ENCODE data around the gene RNF11. TPM values are rescaled to one million over a fixed set of nuclear protein-coding genes. Genes with fewer than 3 reads are reported as not detected.
"Not testable (repeated sequence)": the region's sequence is repeated elsewhere in the genome, so short reads cannot be mapped to it uniquely, and the experiment has no call there.

The RNF11 gene
- total RNA-seq, 4 donors from 2014 or later = 70.6 to 110 (median 82.8) TPM

- WGBS, 2 donors = 85 to 90% methylated on average over 5 of the region's 5 CpGs
- Histone ChIP-seq H3K27me3 (no peaks in the 10 kb centered on the region), H3K27ac (peak overlapping the region in 1 of 4 donors; percentile 26), H3K36me3 (no peaks in the 10 kb centered on the region), H3K4me3 (no peak overlapping the region), H3K9me3 (no peaks in the 10 kb centered on the region), H3K4me1 (peaks cover 5 to 49% (median 9%) of the 10 kb centered on the region in 3 donors)
- no peak for TF ChIP-seq CTCF (IDR thresholded peaks at IDR 0.05)
- TF ChIP-seq POLR2A (IDR thresholded peaks at IDR 0.05) = no peak
- DNase-seq = no peak
- intact Hi-C loops (cut with DNase I) = no loop called here
Observed at GRCh38 chr1:51230501-51231078, 5.5 kb upstream of the RNF11 start.

DNA sequence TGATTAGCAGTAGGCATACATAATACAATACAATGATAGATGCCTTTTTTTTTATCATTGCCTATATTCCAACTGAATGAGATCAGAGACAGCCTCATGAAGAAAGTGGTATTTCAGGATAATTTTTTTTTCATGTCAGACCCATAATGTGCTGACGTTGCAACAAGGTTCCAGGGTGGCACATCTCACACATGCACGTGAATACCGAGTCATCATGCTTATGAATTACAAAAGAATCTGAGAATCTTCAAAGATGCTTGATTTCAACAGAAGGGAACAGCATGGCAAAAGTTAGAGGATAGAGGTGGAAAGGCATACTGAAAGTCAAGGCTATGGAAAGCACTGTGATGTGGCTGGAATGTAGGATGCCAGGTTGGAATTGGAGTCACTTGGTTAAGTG lies 5.0 kb upstream of the RNF11 start:
- TF ChIP-seq CTCF (IDR thresholded peaks at IDR 0.05) (no peak), POLR2A (IDR thresholded peaks at IDR 0.05) (no peak)
- WGBS, 2 donors = 44 to 68% methylated on average over 3 of the region's 3 CpGs
- DNase-seq = no peak
- Histone ChIP-seq H3K4me1 (peaks cover 5 to 51% (median 9%) of the 10 kb centered on the region in 3 donors), H3K36me3 (no peaks in the 10 kb centered on the region), H3K4me3 (no peak overlapping the region), H3K27me3 (no peaks in the 10 kb centered on the region), H3K27ac (no peak overlapping the region), H3K9me3 (no peaks in the 10 kb centered on the region)
- intact Hi-C loops (cut with DNase I) = no loop called here

GRCh38 chr1:51231896-51232295 lies 4.2 kb upstream of the RNF11 start:
- Histone ChIP-seq H3K9me3 (no peaks in the 10 kb centered on the region), H3K27ac (no peak overlapping the region), H3K27me3 (no peaks in the 10 kb centered on the region), H3K4me1 (peaks cover 5 to 51% (median 9%) of the 10 kb centered on the region in 3 donors), H3K36me3 (no peaks in the 10 kb centered on the region), H3K4me3 (no peak overlapping the region)
- intact Hi-C loops (cut with DNase I) = no loop called here
- DNase-seq = no peak
- TF ChIP-seq POLR2A (IDR thresholded peaks at IDR 0.05) (no peak), CTCF (IDR thresholded peaks at IDR 0.05) (no peak)

GRCh38 chr1:51234236-51234635 lies 1.8 kb upstream of the RNF11 start:
- intact Hi-C loops (cut with DNase I); H3K9me3 ChIP-seq; H3K27me3 ChIP-seq; H3K4me3 ChIP-seq; DNase-seq; H3K36me3 ChIP-seq: not testable (repeated sequence)
- H3K4me1 ChIP-seq = peaks cover 8 to 51% (median 13%) of the 10 kb centered on the region in 3 donors
- H3K27ac ChIP-seq = peak overlapping the region in 1 of 4 donors; percentile 99
- 42 to 66% methylated on average over 6 to 7 of the region's 7 CpGs for WGBS, 2 donors

- Histone ChIP-seq H3K36me3 (no peaks in the 10 kb centered on the region), H3K4me1 (peaks cover 8 to 51% (median 18%) of the 10 kb centered on the region in 3 donors), H3K9me3 (no peaks in the 10 kb centered on the region), H3K27me3 (no peaks in the 10 kb centered on the region), H3K4me3 (peak overlapping the region in 2 of 4 donors; percentile 85 to 94), H3K27ac (peak overlapping the region; percentile 98 to 99 (median 98))
- intact Hi-C loops (cut with DNase I) = no loop called here
- peak; percentile 24 for DNase-seq
- 40 to 49% methylated on average over 8 of the region's 8 CpGs for WGBS, 2 donors
- peak in 1 of 4 donors; percentile 35 for TF ChIP-seq POLR2A (IDR thresholded peaks at IDR 0.05)
- no peak for TF ChIP-seq CTCF (IDR thresholded peaks at IDR 0.05)
Observed at GRCh38 chr1:51234721-51235425, 1.2 kb upstream of the RNF11 start.

Measured in esophagus squamous epithelium (tissue), 5 donors.